LNCaP clone FGC (cell line): ENCODE measurements around the gene MAU2.

Source experiments
- DNase-seq: peaks from one replicate; pipeline ENCODE4 v3.0.0-alpha.2; 2011; ENCODE audit warnings: low read depth
- H3K4me3 ChIP-seq: 2 replicates; pipeline ENCODE4 v1.5.1; 2011; ENCODE audit warnings: mild to moderate bottlenecking, low read depth, low read length, control low read depth
- TF ChIP-seq, protein P1 (sequence below): IDR thresholded peaks from 2 replicates; pipeline ENCODE4 v1.5.1; 2012; ENCODE audit warnings: mild to moderate bottlenecking; ENCODE audit not compliant: control insufficient read depth, insufficient read depth; ENCODE audit errors: extremely low read depth

MAU2 gene

DNA sequence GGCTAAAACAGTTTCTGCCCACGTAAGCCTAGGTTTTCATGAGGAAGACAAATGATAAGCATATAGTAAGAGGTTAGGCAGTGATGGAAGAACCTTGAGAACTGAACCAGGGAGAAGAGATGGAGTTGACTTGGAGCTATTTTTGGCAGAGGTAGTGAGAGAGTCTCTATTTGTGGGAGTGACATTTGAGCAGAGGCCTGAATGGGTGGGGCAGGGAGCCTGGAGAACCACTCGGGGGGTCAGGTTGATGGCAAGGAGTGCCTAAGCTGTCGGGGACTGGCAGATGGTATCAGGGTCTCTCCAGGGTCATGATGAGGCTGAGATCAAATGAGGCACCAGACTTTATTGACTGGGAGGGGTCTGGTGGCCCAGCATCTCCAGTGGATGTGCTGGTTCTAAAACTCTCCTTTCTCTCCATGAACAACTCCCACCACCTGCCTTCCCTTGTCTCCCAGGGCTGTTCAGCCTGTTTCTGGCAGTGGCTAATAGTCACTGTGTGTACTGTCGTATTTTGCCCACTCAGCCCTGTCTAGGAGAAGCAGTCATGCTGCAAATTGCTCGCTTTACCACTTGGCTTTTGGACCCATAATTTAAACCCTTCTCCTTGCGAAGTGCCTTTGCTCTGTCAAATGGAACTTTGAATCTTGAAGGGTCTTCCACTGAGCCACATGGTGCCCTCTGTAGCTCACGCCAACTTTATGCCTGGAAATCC lies 3.6 kb downstream of the MAU2 start:
- no peak for DNase-seq

GRCh38 chr19:19327672-19328071 lies 7.0 kb downstream of the MAU2 start:
- TF ChIP-seq, protein P1, sequence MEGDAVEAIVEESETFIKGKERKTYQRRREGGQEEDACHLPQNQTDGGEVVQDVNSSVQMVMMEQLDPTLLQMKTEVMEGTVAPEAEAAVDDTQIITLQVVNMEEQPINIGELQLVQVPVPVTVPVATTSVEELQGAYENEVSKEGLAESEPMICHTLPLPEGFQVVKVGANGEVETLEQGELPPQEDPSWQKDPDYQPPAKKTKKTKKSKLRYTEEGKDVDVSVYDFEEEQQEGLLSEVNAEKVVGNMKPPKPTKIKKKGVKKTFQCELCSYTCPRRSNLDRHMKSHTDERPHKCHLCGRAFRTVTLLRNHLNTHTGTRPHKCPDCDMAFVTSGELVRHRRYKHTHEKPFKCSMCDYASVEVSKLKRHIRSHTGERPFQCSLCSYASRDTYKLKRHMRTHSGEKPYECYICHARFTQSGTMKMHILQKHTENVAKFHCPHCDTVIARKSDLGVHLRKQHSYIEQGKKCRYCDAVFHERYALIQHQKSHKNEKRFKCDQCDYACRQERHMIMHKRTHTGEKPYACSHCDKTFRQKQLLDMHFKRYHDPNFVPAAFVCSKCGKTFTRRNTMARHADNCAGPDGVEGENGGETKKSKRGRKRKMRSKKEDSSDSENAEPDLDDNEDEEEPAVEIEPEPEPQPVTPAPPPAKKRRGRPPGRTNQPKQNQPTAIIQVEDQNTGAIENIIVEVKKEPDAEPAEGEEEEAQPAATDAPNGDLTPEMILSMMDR, result no peak
- no peak for DNase-seq
- H3K4me3 ChIP-seq, result no peak overlapping the region

More for the DNA sequence above, 3.6 kb downstream of the MAU2 start:
- H3K4me3 ChIP-seq, result no peak overlapping the region
- TF ChIP-seq, protein P1, result no peak

GRCh38 chr19:19329126-19329525 lies 8.5 kb downstream of the MAU2 start:
- TF ChIP-seq, protein P1, result no peak
- no peak for DNase-seq
- H3K4me3 ChIP-seq, result no peak overlapping the region

- H3K4me3 ChIP-seq, result no peak overlapping the region
- DNase-seq, result no peak
- TF ChIP-seq, protein P1, result no peak
Observed at GRCh38 chr19:19334063-19334988, 13.7 kb downstream of the MAU2 start.

GRCh38 chr19:19334989-19335344 lies 14.3 kb downstream of the MAU2 start:
- TF ChIP-seq, protein P1, result no peak
- DNase-seq, result no peak

DNA sequence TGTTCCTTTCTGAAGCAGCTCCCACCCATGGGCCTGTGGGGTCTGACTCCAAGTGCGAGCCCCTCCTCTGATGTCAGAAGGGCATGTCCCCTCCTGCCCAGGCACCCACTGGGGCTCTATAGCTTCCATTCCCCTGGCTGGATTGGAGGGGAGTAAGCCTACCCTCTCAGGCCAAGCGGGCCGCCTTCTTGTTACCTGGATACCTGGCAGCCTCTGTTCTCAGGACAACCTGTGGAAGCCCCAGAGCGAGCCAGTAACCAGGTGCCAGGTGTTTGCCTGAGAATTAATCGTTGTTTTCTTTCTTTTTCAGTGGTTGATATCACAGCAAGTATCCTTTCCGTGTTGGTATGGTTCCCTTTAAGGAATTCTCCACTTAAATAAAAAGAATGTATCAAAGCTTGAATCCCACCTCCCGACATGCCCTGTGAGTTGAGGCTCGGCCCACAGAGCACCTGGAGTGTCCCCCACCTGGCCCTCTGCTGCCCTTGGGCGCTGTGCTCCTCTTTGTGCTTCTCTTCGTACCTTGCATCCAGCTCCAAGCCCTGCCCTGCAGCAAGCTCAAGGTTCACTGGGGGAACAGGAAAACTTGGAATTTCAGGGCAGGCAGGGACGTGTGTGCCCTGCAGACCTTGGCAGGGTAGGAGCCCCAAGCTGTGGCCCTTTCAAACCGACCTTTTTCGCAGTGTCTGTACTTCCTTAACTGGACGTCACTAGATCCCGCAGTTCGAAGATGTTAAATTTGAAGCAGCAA lies 15.0 kb downstream of the MAU2 start:
- H3K4me3 ChIP-seq, result no peak overlapping the region
- DNase-seq, result no peak
- TF ChIP-seq, protein P1, result no peak

More at GRCh38 chr19:19334989-19335344, 14.3 kb downstream of the MAU2 start:
- H3K4me3 ChIP-seq, result no peak overlapping the region
